HepG2 (cell line): ENCODE data around the gene FBXO28. TPM values are rescaled to one million over a fixed set of nuclear protein-coding genes. Genes with fewer than 3 reads are reported as not detected.

Experiments
- ATAC-seq: fragments of 200-7000 bp; cut with Tn5 transposase; 3 replicates; pipeline ENCODE4 v1.9.1; 2020; ENCODE audit warnings: mild to moderate bottlenecking, moderate library complexity
- BruUV-seq: library from RNA; stranded (reverse); fragments of 400-500 nt; replicated peaks from 2 replicates; lab custom pipeline; 2021; lab: Mats Ljungman, UMichigan
- CTCF ChIA-PET: fragments of 300-600 bp; formaldehyde crosslinking; extraction: SDS; loops from one replicate; lab custom pipeline; 2021; ENCODE audit warnings: low total read pairs, inconsistent platforms, low intra/inter-chr PET ratio; lab: Yijun Ruan, JAX
- POLR2A ChIA-PET: fragments of 350-600 bp; sonication (Branson Sonifier 250); formaldehyde crosslinking; loops from one replicate; lab custom pipeline; 2020; ENCODE audit warnings: antibody characterized with exemption, inconsistent platforms; lab: Yijun Ruan, JAX
- DNase-seq: peaks from one replicate; pipeline ENCODE4 v3.0.0-alpha.2; 2015; ENCODE audit warnings: low spot score
- FAIRE-seq: peaks from 3 replicates; lab custom pipeline; 2011; peaks lifted over from hg19 to GRCh38; lab: Jason Lieb, UNC
- H2AFZ ChIP-seq: one replicate; pipeline ENCODE4 v1.6.1; 2011; ENCODE audit warnings: low read length, inconsistent platforms
- H3K27ac ChIP-seq: fragments of 300-600 bp; 3 replicates; pipeline ENCODE4 v1.8.0; 2011; ENCODE audit warnings: mixed run types, mild to moderate bottlenecking, mixed read lengths, low read length, inconsistent platforms; ENCODE audit not compliant: insufficient read depth; ENCODE audit errors: extremely low read length
- H3K27me3 ChIP-seq, 2 experiments: fragments of 200-600 bp in 1 of 2; 2 replicates in 1 of 2; 3 replicates in 1 of 2; pipeline versions ENCODE4 v1.6.0 to v1.8.0; 2011; ENCODE audit warnings: low read length in 2 of 2, mild to moderate bottlenecking in 2 of 2, moderate library complexity in 2 of 2, inconsistent platforms in 1 of 2; ENCODE audit not compliant: insufficient read depth in 2 of 2, control insufficient read depth in 1 of 2
- H3K36me3 ChIP-seq, 2 experiments: fragments of 200-600 bp in 1 of 2; replicated peaks in 1 of 2; 2 replicates in 1 of 2; 3 replicates in 1 of 2; pipeline versions ENCODE4 v1.5.1 to v1.8.0; 2011; ENCODE audit warnings: low read length in 2 of 2, inconsistent platforms in 1 of 2; ENCODE audit not compliant: insufficient read depth in 2 of 2, control insufficient read depth in 1 of 2
- H3K4me1 ChIP-seq: 2 replicates; pipeline ENCODE4 v1.5.1; 2012; ENCODE audit warnings: low read length, inconsistent platforms; ENCODE audit not compliant: insufficient read depth
- H3K4me2 ChIP-seq: 2 replicates; pipeline ENCODE4 v1.6.0; 2011; ENCODE audit warnings: low read depth, low read length, inconsistent platforms
- H3K4me3 ChIP-seq, 3 experiments: fragments of 200-600 bp in 1 of 3; sonication (generic), shearing (Covaris generic) in 1 of 3; replicated peaks in 1 of 3; 2 replicates each; pipeline ENCODE4 v1.5.1; 2011 to 2016; ENCODE audit warnings: low read length in 3 of 3, inconsistent platforms in 2 of 3, low read depth in 2 of 3, mild to moderate bottlenecking in 2 of 3, control low read depth in 1 of 3, mixed read lengths in 1 of 3; ENCODE audit not compliant: insufficient read depth in 1 of 3
- H3K79me2 ChIP-seq: one replicate; pipeline ENCODE4 v1.6.1; 2011; ENCODE audit warnings: low read length, inconsistent platforms; ENCODE audit not compliant: insufficient read depth
- H3K9ac ChIP-seq: 2 replicates; pipeline ENCODE4 v1.6.0; 2011; ENCODE audit warnings: mild to moderate bottlenecking, low read depth, low read length, inconsistent platforms; ENCODE audit not compliant: insufficient read depth
- H3K9me3 ChIP-seq: 2 replicates; pipeline ENCODE4 v1.5.1; 2012; ENCODE audit warnings: mild to moderate bottlenecking, low read length
- H4K20me1 ChIP-seq: 2 replicates; pipeline ENCODE4 v1.6.0; 2011; ENCODE audit warnings: inconsistent platforms, mild to moderate bottlenecking, low read length, moderate library complexity; ENCODE audit not compliant: insufficient read depth
- KDM5B ChIP-seq: sonication (generic); formaldehyde crosslinking; IDR thresholded peaks from 2 replicates; pipeline ENCODE4 v1.4.0; 2020; ENCODE audit warnings: missing genetic modification reagents, mild to moderate bottlenecking, borderline replicate concordance
- MBD4 ChIP-seq: IDR thresholded peaks from 2 replicates; pipeline ENCODE4 v1.6.1; 2012; ENCODE audit warnings: low read length, inconsistent platforms, borderline replicate concordance
- MNT ChIP-seq: fragments of 450-650 bp; IDR thresholded peaks from 2 replicates; pipeline ENCODE4 v1.6.1; 2016
- NRL ChIP-seq: sonication (generic); formaldehyde crosslinking; IDR thresholded peaks from 2 replicates; pipeline ENCODE4 v1.5.0; 2020; ENCODE audit warnings: missing genetic modification reagents, mild to moderate bottlenecking, moderate library complexity, borderline replicate concordance
- RFXANK ChIP-seq: IDR thresholded peaks from 2 replicates; pipeline ENCODE4 v1.6.1; 2016
- RORA ChIP-seq: sonication (generic); formaldehyde crosslinking; IDR thresholded peaks from 2 replicates; pipeline ENCODE4 v1.5.0; 2020; ENCODE audit warnings: mild to moderate bottlenecking, missing genetic modification reagents, moderate library complexity
- TMF1 ChIP-seq: sonication (generic); formaldehyde crosslinking; IDR thresholded peaks from 2 replicates; pipeline ENCODE4 v1.8.1; 2022; ENCODE audit warnings: low read depth, missing genetic modification reagents
- ZNF510 ChIP-seq: sonication (generic); formaldehyde crosslinking; IDR thresholded peaks from 2 replicates; pipeline ENCODE4 v1.4.0; 2020; ENCODE audit warnings: low read depth, mild to moderate bottlenecking, missing genetic modification reagents
- ZNF530 ChIP-seq: sonication (generic); formaldehyde crosslinking; IDR thresholded peaks from 2 replicates; pipeline ENCODE4 v1.5.0; 2020; ENCODE audit warnings: low read depth, mild to moderate bottlenecking, missing genetic modification reagents
- ZNF772 ChIP-seq: sonication (generic); formaldehyde crosslinking; IDR thresholded peaks from 2 replicates; pipeline ENCODE4 v1.5.0; 2020; ENCODE audit warnings: mild to moderate bottlenecking, missing genetic modification reagents
- WGBS: methylation state at CpG from one replicate; pipeline ENCODE4 v1.1.6; 2017; ENCODE audit warnings: low lambda C conversion rate; 5-methylcytosine and 5-hydroxymethylcytosine counted together
- in situ Hi-C: cut with HindIII; loops from 2 replicates; pipeline ENCODE4 v1.10.0; 2017; ENCODE audit warnings: low pct_unique_long_range_greater_than_20kb; ENCODE audit not compliant: extremely low pct_ligation_motif_present
- intact Hi-C: fragments of 100-400 bp; cut with micrococcal nuclease; formaldehyde crosslinking; loops from one replicate; pipeline ENCODE4 v1.10.0; 2022; ENCODE audit not compliant: unreplicated experiment
- polyA plus RNA-seq, 8 experiments: library from polyadenylated mRNA; depleted of rRNA in 3 of 8; stranded (reverse) in 7 of 8; unstranded in 1 of 8; fragments of >200 nt; fragmentation: Illumina TruSeq in 4 of 8; extraction: Trizol in 4 of 8; gene quantifications; 2 replicates each; pipeline versions ENCODE4 v1.2.1 to v1.2.3, GENCODE V29; 2011 to 2016; ENCODE audit warnings: low read depth in 4 of 8, missing spikeins in 1 of 8, mixed read lengths in 1 of 8; ENCODE audit not compliant: insufficient read depth in 1 of 8
- total RNA-seq, 5 experiments: library from RNA; depleted of rRNA; stranded (reverse); fragments of >200 nt; fragmentation: Illumina TruSeq; extraction: Trizol; gene quantifications; 2 replicates each; pipeline ENCODE4 v1.2.3, GENCODE V29; 2016; ENCODE audit warnings: low read depth in 1 of 5
- TF ChIP-seq, protein P1 (sequence below): sonication (generic); formaldehyde crosslinking; IDR thresholded peaks from 2 replicates; pipeline ENCODE4 v1.4.0; 2020; ENCODE audit warnings: missing genetic modification reagents
- TF ChIP-seq, protein P2 (sequence below): sonication (generic); formaldehyde crosslinking; IDR thresholded peaks from 2 replicates; pipeline ENCODE4 v1.4.0; 2020; ENCODE audit warnings: mild to moderate bottlenecking, missing genetic modification reagents

Gene FBXO28
- total and polyA plus RNA-seq, 2 of the 13 experiments (the other 11 are each of a cell fraction or from before 2014, with no cell fraction given) = 8.5 to 29.1 TPM

- TF ChIP-seq ZNF772 (CRISPR knock-in tag) = no peak
- TF ChIP-seq RORA = no peak
- no peak for TF ChIP-seq TMF1
- TF ChIP-seq, protein P1, sequence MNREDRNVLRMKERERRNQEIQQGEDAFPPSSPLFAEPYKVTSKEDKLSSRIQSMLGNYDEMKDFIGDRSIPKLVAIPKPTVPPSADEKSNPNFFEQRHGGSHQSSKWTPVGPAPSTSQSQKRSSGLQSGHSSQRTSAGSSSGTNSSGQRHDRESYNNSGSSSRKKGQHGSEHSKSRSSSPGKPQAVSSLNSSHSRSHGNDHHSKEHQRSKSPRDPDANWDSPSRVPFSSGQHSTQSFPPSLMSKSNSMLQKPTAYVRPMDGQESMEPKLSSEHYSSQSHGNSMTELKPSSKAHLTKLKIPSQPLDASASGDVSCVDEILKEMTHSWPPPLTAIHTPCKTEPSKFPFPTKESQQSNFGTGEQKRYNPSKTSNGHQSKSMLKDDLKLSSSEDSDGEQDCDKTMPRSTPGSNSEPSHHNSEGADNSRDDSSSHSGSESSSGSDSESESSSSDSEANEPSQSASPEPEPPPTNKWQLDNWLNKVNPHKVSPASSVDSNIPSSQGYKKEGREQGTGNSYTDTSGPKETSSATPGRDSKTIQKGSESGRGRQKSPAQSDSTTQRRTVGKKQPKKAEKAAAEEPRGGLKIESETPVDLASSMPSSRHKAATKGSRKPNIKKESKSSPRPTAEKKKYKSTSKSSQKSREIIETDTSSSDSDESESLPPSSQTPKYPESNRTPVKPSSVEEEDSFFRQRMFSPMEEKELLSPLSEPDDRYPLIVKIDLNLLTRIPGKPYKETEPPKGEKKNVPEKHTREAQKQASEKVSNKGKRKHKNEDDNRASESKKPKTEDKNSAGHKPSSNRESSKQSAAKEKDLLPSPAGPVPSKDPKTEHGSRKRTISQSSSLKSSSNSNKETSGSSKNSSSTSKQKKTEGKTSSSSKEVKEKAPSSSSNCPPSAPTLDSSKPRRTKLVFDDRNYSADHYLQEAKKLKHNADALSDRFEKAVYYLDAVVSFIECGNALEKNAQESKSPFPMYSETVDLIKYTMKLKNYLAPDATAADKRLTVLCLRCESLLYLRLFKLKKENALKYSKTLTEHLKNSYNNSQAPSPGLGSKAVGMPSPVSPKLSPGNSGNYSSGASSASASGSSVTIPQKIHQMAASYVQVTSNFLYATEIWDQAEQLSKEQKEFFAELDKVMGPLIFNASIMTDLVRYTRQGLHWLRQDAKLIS (CRISPR knock-in tag) = no peak
- no peak for TF ChIP-seq KDM5B (CRISPR knock-in tag)
- TF ChIP-seq MNT = no peak
- no peak for TF ChIP-seq MBD4
Observed at GRCh38 chr1:224113005-224113404, 906 bp upstream of the FBXO28 start (continued).

- Histone ChIP-seq H3K9ac (peak overlapping the region; percentile 90), H3K36me3 (peaks cover 0 to under 1% of the 10 kb centered on the region in 2 experiments; a peak in 1 of 5 replicates), H3K27ac (no peak overlapping the region), H3K4me3 (peak overlapping the region; percentile 88 to 96 (median 89)), H3K4me2 (peak overlapping the region; percentile 65), H2AFZ (peak overlapping the region; percentile 96), H3K9me3 (no peaks in the 10 kb centered on the region), H4K20me1 (peaks cover 9% of the 10 kb centered on the region), H3K27me3 (peaks cover 0 to 3% of the 10 kb centered on the region in 2 experiments; a peak in 1 of 5 replicates), H3K79me2 (peaks cover 44% of the 10 kb centered on the region), H3K4me1 (peaks cover 20% of the 10 kb centered on the region)
- no peak for ATAC-seq
- WGBS = 70% methylated on average over 2 of the region's 2 CpGs
- DNase-seq = no peak
- in situ Hi-C loops (no loop called here), intact Hi-C loops (loop anchor here (10.0 kb wide), 1 partner anchor 341 kb away; no protein-coding TSS in a partner anchor)
- no TSS peak for BruUV-seq
- POLR2A ChIA-PET = no interaction called here
- no peak for FAIRE-seq
- CTCF ChIA-PET = no interaction called here
- TF ChIP-seq ZNF530 (CRISPR knock-in tag) = no peak
- no peak for TF ChIP-seq NRL (CRISPR knock-in tag)
- peak; percentile 7; the same call in 1 of the 2 replicates for TF ChIP-seq ZNF510 (CRISPR knock-in tag)
- TF ChIP-seq, protein P2, sequence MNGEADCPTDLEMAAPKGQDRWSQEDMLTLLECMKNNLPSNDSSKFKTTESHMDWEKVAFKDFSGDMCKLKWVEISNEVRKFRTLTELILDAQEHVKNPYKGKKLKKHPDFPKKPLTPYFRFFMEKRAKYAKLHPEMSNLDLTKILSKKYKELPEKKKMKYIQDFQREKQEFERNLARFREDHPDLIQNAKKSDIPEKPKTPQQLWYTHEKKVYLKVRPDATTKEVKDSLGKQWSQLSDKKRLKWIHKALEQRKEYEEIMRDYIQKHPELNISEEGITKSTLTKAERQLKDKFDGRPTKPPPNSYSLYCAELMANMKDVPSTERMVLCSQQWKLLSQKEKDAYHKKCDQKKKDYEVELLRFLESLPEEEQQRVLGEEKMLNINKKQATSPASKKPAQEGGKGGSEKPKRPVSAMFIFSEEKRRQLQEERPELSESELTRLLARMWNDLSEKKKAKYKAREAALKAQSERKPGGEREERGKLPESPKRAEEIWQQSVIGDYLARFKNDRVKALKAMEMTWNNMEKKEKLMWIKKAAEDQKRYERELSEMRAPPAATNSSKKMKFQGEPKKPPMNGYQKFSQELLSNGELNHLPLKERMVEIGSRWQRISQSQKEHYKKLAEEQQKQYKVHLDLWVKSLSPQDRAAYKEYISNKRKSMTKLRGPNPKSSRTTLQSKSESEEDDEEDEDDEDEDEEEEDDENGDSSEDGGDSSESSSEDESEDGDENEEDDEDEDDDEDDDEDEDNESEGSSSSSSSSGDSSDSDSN (CRISPR knock-in tag) = no peak
- TF ChIP-seq RFXANK (CRISPR knock-in tag) = 0 out of 2 replicates have a peak, but pooled peaks have one; percentile 10
Observed at GRCh38 chr1:224113545-224113917, 380 bp upstream of the FBXO28 start.
